Measurements from ENCODE around the gene JCHAIN.
"Not testable (repeated sequence)": the region's sequence is repeated elsewhere in the genome, so short reads cannot be mapped to it uniquely, and the experiment has no call there.

Gene JCHAIN

DNA sequence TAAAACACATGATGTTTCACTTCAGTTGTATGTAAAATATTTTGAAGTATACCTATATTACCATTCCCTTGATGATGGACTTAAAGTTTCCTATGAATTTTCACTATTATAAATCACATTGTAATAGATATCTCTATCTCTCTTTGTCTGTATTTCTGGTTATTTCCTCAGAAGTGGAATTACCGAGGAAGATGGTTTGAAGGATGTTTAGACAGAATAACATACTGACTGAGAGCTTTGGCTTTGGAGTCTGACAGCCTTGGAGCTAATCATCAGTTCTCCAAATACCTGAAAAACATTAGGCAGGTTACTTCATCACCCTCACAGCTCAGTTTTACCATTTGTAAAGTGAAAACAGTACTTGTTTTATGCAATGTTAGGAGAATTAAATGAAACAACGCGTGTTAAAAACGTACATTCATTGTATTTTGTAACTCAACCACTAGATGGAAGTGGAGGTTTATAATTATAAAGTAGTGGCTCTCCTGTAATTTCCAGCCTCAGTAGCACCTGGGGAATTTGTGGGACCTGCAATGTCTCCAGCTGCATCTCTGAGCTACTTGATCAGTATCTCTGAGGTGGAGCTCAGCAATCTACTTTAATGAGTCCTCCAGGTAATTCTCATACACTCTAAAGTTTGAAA lies 14.3 kb downstream of the JCHAIN start:
- peak overlapping the region; percentile 7; the same call in 1 of the 2 replicates for H3K4me2 ChIP-seq (ENCODE audit: low read length)
- no peak overlapping the region for H3K9ac ChIP-seq (ENCODE audit: low read length)
- H3K36me3 ChIP-seq (ENCODE audit: insufficient read depth, low read length) = peaks cover 57% of the 10 kb centered on the region
- H3K4me3 ChIP-seq (ENCODE audit: low read depth, low read length, poor library complexity, severe bottlenecking) = no peak overlapping the region
- H3F3A ChIP-seq (ENCODE audit: insufficient read depth, low read length) = peaks cover 46% of the 10 kb centered on the region
- H3K79me2 ChIP-seq (ENCODE audit: insufficient read depth, low read length) = no peaks in the 10 kb centered on the region
- peaks cover 67% of the 10 kb centered on the region for H3K4me1 ChIP-seq (ENCODE audit: insufficient read depth, low read length, severe bottlenecking)
- peak overlapping the region; percentile 70 for H3K27ac ChIP-seq (ENCODE audit: low read depth, low read length, poor library complexity, severe bottlenecking)
- TF ChIP-seq EZH2 (IDR thresholded peaks at IDR 0.05; ENCODE audit: borderline replicate concordance, low read length) = no peak
- TF ChIP-seq, protein P1, sequence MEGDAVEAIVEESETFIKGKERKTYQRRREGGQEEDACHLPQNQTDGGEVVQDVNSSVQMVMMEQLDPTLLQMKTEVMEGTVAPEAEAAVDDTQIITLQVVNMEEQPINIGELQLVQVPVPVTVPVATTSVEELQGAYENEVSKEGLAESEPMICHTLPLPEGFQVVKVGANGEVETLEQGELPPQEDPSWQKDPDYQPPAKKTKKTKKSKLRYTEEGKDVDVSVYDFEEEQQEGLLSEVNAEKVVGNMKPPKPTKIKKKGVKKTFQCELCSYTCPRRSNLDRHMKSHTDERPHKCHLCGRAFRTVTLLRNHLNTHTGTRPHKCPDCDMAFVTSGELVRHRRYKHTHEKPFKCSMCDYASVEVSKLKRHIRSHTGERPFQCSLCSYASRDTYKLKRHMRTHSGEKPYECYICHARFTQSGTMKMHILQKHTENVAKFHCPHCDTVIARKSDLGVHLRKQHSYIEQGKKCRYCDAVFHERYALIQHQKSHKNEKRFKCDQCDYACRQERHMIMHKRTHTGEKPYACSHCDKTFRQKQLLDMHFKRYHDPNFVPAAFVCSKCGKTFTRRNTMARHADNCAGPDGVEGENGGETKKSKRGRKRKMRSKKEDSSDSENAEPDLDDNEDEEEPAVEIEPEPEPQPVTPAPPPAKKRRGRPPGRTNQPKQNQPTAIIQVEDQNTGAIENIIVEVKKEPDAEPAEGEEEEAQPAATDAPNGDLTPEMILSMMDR (IDR thresholded peaks at IDR 0.05; ENCODE audit: low read length) = peak; percentile 49
- no peaks in the 10 kb centered on the region for H3K9me2 ChIP-seq (ENCODE audit: low read depth, low read length)
- no peaks in the 10 kb centered on the region for H4K20me1 ChIP-seq (ENCODE audit: insufficient read depth, low read length)
- H3K27me3 ChIP-seq (ENCODE audit: insufficient read depth, low read length) = no peaks in the 10 kb centered on the region
- no peaks in the 10 kb centered on the region for H3K9me3 ChIP-seq (ENCODE audit: low read length)
- no peak overlapping the region for H2AFZ ChIP-seq (ENCODE audit: low read length)

DNA sequence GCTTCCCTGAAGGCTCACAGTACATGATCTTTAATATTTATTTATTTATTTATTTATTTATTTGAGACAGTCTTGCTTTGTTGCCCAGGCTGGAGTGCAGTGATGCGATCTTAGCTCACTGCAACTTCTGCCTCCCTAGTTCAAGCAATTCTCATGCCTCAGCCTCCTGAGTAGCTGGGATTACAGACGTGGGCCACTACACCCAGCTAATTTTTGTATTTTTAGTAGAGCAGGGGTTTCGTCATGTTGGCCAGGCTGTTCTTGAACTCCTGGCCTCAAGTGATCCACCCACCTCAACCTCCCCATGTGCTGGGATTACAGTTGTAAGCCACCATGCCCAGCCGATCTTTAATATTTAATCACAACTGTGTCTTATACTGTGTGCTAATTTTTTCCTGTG lies 15.6 kb downstream of the JCHAIN start:
- peaks cover 37% of the 10 kb centered on the region for H3F3A ChIP-seq (ENCODE audit: insufficient read depth, low read length)

DNA sequence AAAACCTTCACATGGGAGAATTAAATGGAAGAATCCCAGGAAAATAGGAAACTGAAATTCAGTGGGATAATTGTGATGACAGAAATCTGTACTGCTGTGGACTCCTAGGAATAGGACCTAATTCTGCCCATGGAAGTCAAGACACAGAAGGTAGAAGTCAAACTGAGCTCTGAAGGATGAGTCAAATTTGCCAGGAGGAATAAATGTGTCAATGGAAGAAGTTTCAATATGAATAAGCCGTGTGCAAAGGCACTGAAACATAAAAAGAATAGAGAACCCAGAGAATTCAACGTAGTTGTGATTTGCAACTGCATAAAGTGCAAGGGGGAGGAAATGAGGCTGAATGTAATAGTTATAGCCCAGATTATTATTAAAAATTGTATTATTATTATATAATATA lies 26.1 kb downstream of the JCHAIN start:
- Histone ChIP-seq H2AFZ (ENCODE audit: low read length) (no peak overlapping the region), H3K9me3 (ENCODE audit: low read length) (no peaks in the 10 kb centered on the region), H3K9ac (ENCODE audit: low read length) (no peak overlapping the region), H3K4me2 (ENCODE audit: low read length) (no peak overlapping the region), H3K36me3 (ENCODE audit: insufficient read depth, low read length) (no peaks in the 10 kb centered on the region), H3F3A (ENCODE audit: insufficient read depth, low read length) (no peaks in the 10 kb centered on the region), H3K27me3 (ENCODE audit: insufficient read depth, low read length) (no peaks in the 10 kb centered on the region), H3K27ac (ENCODE audit: low read depth, low read length, poor library complexity, severe bottlenecking) (no peak overlapping the region), H3K4me1 (ENCODE audit: insufficient read depth, low read length, severe bottlenecking) (peaks cover 19% of the 10 kb centered on the region), H3K4me3 (ENCODE audit: low read depth, low read length, poor library complexity, severe bottlenecking) (no peak overlapping the region), H4K20me1 (ENCODE audit: insufficient read depth, low read length) (no peaks in the 10 kb centered on the region), H3K9me2 (ENCODE audit: low read depth, low read length) (no peaks in the 10 kb centered on the region), H3K79me2 (ENCODE audit: insufficient read depth, low read length) (no peaks in the 10 kb centered on the region)
- TF ChIP-seq, protein P1 (IDR thresholded peaks at IDR 0.05; ENCODE audit: low read length) = no peak
- no peak for TF ChIP-seq EZH2 (IDR thresholded peaks at IDR 0.05; ENCODE audit: borderline replicate concordance, low read length)

More for the DNA sequence above, 15.6 kb downstream of the JCHAIN start:
- peaks cover 45% of the 10 kb centered on the region for H3K36me3 ChIP-seq (ENCODE audit: insufficient read depth, low read length)
- not testable (repeated sequence) for H3K27me3 ChIP-seq (ENCODE audit: insufficient read depth, low read length); H3K9me2 ChIP-seq (ENCODE audit: low read depth, low read length); H4K20me1 ChIP-seq (ENCODE audit: insufficient read depth, low read length); H2AFZ ChIP-seq (ENCODE audit: low read length); H3K9me3 ChIP-seq (ENCODE audit: low read length); H3K79me2 ChIP-seq (ENCODE audit: insufficient read depth, low read length); H3K4me3 ChIP-seq (ENCODE audit: low read depth, low read length, poor library complexity, severe bottlenecking); H3K9ac ChIP-seq (ENCODE audit: low read length); H3K4me2 ChIP-seq (ENCODE audit: low read length)
- H3K27ac ChIP-seq (ENCODE audit: low read depth, low read length, poor library complexity, severe bottlenecking) = peak overlapping the region; percentile 66
- H3K4me1 ChIP-seq (ENCODE audit: insufficient read depth, low read length, severe bottlenecking) = peaks cover 55% of the 10 kb centered on the region

All from OCI-LY1 (cell line).